Neuronal stem cell (in vitro differentiated cells): ENCODE results near the gene CD83.
A peak's percentile ranks its signal among the peaks of the same experiment; 100 is the strongest.

ENCODE experiments used
- DNase-seq: peaks from one replicate; pipeline ENCODE4 v3.0.0-alpha.2; 2013; ENCODE audit warnings: low spot score
- H2AFZ ChIP-seq: one replicate; pipeline ENCODE4 v1.6.1; 2013; ENCODE audit warnings: mild to moderate bottlenecking, low read length, inconsistent platforms
- H2AK5ac ChIP-seq: 2 replicates; pipeline ENCODE4 v1.6.1; 2013; ENCODE audit warnings: low read depth, mild to moderate bottlenecking, inconsistent platforms, low read length, moderate library complexity, mixed read lengths
- H2BK120ac ChIP-seq: 2 replicates; pipeline ENCODE4 v1.6.1; 2013; ENCODE audit warnings: low read depth, mild to moderate bottlenecking, inconsistent platforms, low read length, moderate library complexity, mixed read lengths
- H2BK12ac ChIP-seq: one replicate; pipeline ENCODE4 v1.6.1; 2013; ENCODE audit warnings: low read length, inconsistent platforms
- H2BK15ac ChIP-seq: 2 replicates; pipeline ENCODE4 v1.6.1; 2013; ENCODE audit warnings: mild to moderate bottlenecking, low read length, inconsistent platforms, mixed read lengths
- H2BK5ac ChIP-seq: one replicate; pipeline ENCODE4 v1.6.1; 2013; ENCODE audit warnings: inconsistent platforms, mild to moderate bottlenecking, low read length, moderate library complexity
- H3K14ac ChIP-seq: one replicate; pipeline ENCODE4 v1.6.1; 2013; ENCODE audit warnings: low read length, inconsistent platforms
- H3K18ac ChIP-seq: 2 replicates; pipeline ENCODE4 v1.6.1; 2013; ENCODE audit warnings: low read length, inconsistent platforms
- H3K23ac ChIP-seq: 2 replicates; pipeline ENCODE4 v1.6.1; 2013; ENCODE audit warnings: low read depth, mild to moderate bottlenecking, mixed read lengths, low read length, inconsistent platforms; ENCODE audit not compliant: poor library complexity
- H3K27ac ChIP-seq: replicated peaks from 3 replicates; pipeline ENCODE4 v1.5.1; 2013; ENCODE audit warnings: low read length, inconsistent platforms
- H3K27me3 ChIP-seq, 3 experiments: 2 replicates each; pipeline ENCODE4 v1.6.1; 2013; ENCODE audit warnings: low read length in 3 of 3, mild to moderate bottlenecking in 2 of 3, inconsistent platforms in 1 of 3, low read depth in 1 of 3, mixed read lengths in 1 of 3, moderate library complexity in 1 of 3; ENCODE audit not compliant: control insufficient read depth in 3 of 3, insufficient read depth in 3 of 3
- H3K36me3 ChIP-seq, 2 donors: replicated peaks in 1 of 2; 2 replicates each; pipeline ENCODE4 v1.6.1; 2013; ENCODE audit warnings: low read length in 2 of 2; ENCODE audit not compliant: control insufficient read depth in 2 of 2, insufficient read depth in 2 of 2
- H3K4ac ChIP-seq: 2 replicates; pipeline ENCODE4 v1.6.1; 2013; ENCODE audit warnings: inconsistent platforms, mild to moderate bottlenecking, low read length, moderate library complexity
- H3K4me1 ChIP-seq, 2 donors: 1 replicate in 1 of 2; 2 replicates in 1 of 2; pipeline ENCODE4 v1.6.1; 2013; ENCODE audit warnings: low read length in 2 of 2, low read depth in 1 of 2; ENCODE audit not compliant: control insufficient read depth in 2 of 2, insufficient read depth in 1 of 2
- H3K4me2 ChIP-seq: one replicate; pipeline ENCODE4 v1.6.1; 2013; ENCODE audit warnings: mild to moderate bottlenecking, low read length, inconsistent platforms; ENCODE audit not compliant: insufficient read depth, poor library complexity, severe bottlenecking
- H3K4me3 ChIP-seq, 2 donors: 2 replicates each; pipeline ENCODE4 v1.5.1; 2013; ENCODE audit warnings: low read length in 2 of 2, mild to moderate bottlenecking in 2 of 2, inconsistent platforms in 1 of 2, moderate library complexity in 1 of 2
- H3K79me1 ChIP-seq: one replicate; pipeline ENCODE4 v1.6.1; 2013; ENCODE audit warnings: low read depth, mild to moderate bottlenecking, inconsistent platforms, low read length, moderate library complexity
- H3K9ac ChIP-seq: one replicate; pipeline ENCODE4 v1.6.1; 2013; ENCODE audit warnings: mild to moderate bottlenecking, low read depth, low read length, inconsistent platforms; ENCODE audit not compliant: poor library complexity
- H3K9me3 ChIP-seq, 2 donors: replicated peaks in 1 of 2; 2 replicates each; pipeline versions ENCODE3 to v1.6.1; 2013; ENCODE audit warnings: low read length in 2 of 2, mild to moderate bottlenecking in 2 of 2, inconsistent platforms in 1 of 2, low read depth in 1 of 2, mixed read lengths in 1 of 2, moderate library complexity in 1 of 2; ENCODE audit not compliant: control insufficient read depth in 2 of 2, insufficient read depth in 1 of 2
- H4K8ac ChIP-seq: one replicate; pipeline ENCODE4 v1.6.1; 2013; ENCODE audit warnings: low read depth, mild to moderate bottlenecking, inconsistent platforms, low read length, moderate library complexity
- H4K91ac ChIP-seq: one replicate; pipeline ENCODE4 v1.6.1; 2013; ENCODE audit warnings: low read length, low read depth, mild to moderate bottlenecking, inconsistent platforms; ENCODE audit not compliant: poor library complexity
- WGBS, 2 donors: extraction: QIAGEN DNeasy Blood & Tissue Kit; methylation state at CpG; one replicate each; pipeline ENCODE4 v1.1.7; 2013; ENCODE audit warnings: missing lambda C conversion rate in 2 of 2, mixed read lengths in 1 of 2; ENCODE audit not compliant: insufficient read length in 2 of 2, insufficient replicate concordance in 1 of 2; ENCODE audit errors: extremely low coverage in 2 of 2; 5-methylcytosine and 5-hydroxymethylcytosine counted together

The CD83 gene

DNA sequence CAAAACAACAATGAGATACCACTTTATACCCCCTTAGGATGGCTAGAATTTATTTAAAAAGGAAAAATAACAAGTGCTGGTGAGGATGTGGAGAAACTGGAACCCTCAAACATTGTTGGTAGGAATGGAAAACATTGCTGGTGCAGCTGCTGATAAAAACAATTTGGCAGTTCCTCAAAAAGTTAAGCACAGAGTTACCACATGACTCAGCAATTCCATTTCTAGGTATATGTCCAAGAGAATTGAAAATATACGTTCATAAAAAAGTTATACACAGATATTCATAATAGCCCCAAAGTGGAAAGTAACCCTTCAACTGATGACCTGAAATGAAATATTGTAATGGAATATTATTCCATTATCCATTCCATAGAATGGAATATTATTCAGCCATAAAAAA is 55.0 kb downstream of the CD83 start:
- H3K4ac ChIP-seq = no peak overlapping the region
- H3K36me3 ChIP-seq = no peaks in the 10 kb centered on the region
- no peak overlapping the region for H2AFZ ChIP-seq
- peaks cover 0 to 5% of the 10 kb centered on the region in 2 donors for H3K4me1 ChIP-seq
- no peak overlapping the region for H2BK15ac ChIP-seq
- H3K9ac ChIP-seq = no peak overlapping the region
- peaks cover 0 to 13% (median 0%) of the 10 kb centered on the region in 3 experiments for H3K27me3 ChIP-seq
- no peak overlapping the region for H2AK5ac ChIP-seq
- no peak overlapping the region for H2BK5ac ChIP-seq
- H2BK12ac ChIP-seq = no peak overlapping the region
- no peaks in the 10 kb centered on the region for H3K79me1 ChIP-seq
- no peak overlapping the region for H3K4me2 ChIP-seq
- H3K9me3 ChIP-seq = peaks cover 6 to 13% of the 10 kb centered on the region in 2 donors
- DNase-seq = no peak
- no peak overlapping the region for H3K23ac ChIP-seq
- H3K14ac ChIP-seq = no peak overlapping the region
- H2BK120ac ChIP-seq = no peak overlapping the region
- no peak overlapping the region for H3K27ac ChIP-seq
- H4K91ac ChIP-seq = no peak overlapping the region
- H3K18ac ChIP-seq = no peak overlapping the region
- no peak overlapping the region for H4K8ac ChIP-seq
- no peak overlapping the region for H3K4me3 ChIP-seq
- no CpG with 5 or more reads among the region's 1 CpG for WGBS, 2 donors

DNA sequence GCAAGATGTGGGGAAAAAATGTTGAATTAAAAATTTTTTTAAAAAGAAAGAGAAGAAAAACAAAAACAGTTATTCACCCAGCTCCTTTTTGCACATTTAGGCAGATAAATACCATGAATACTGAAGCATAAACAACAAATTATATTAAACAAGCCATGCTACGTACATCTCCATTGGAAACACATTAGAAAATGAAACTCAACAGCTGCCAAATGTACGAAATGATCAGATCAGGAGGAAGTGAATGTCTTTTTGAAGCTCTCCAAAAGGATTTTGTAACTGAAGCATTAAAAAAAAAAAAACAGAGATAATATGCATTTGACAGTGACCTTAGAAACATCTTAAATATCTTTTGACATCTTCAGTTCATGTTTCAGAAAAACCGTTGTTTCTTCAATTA is 56.7 kb downstream of the CD83 start:
- H3K18ac ChIP-seq = no peak overlapping the region
- no peak overlapping the region for H3K14ac ChIP-seq
- no peak overlapping the region for H2BK120ac ChIP-seq
- peaks cover 0 to 24% (median 0%) of the 10 kb centered on the region in 3 experiments for H3K27me3 ChIP-seq
- WGBS, 2 donors = no CpG with 5 or more reads among the region's 3 CpGs
- H2BK5ac ChIP-seq = no peak overlapping the region
- no peaks in the 10 kb centered on the region for H3K36me3 ChIP-seq
- H2AFZ ChIP-seq = no peak overlapping the region
- no peak overlapping the region for H3K27ac ChIP-seq
- no peak overlapping the region for H3K9ac ChIP-seq
- no peak overlapping the region for H2BK15ac ChIP-seq
- H3K4ac ChIP-seq = no peak overlapping the region
- H4K8ac ChIP-seq = no peak overlapping the region
- no peak overlapping the region for H3K4me3 ChIP-seq
- H3K4me2 ChIP-seq = no peak overlapping the region
- no peak overlapping the region for H4K91ac ChIP-seq
- DNase-seq = no peak
- H3K9me3 ChIP-seq = peaks cover 3 to 13% of the 10 kb centered on the region in 2 donors
- H2BK12ac ChIP-seq = no peak overlapping the region
- H3K23ac ChIP-seq = no peak overlapping the region
- no peaks in the 10 kb centered on the region for H3K79me1 ChIP-seq
- no peak overlapping the region for H2AK5ac ChIP-seq
- H3K4me1 ChIP-seq = peaks cover 0 to 8% of the 10 kb centered on the region in 2 donors

DNA sequence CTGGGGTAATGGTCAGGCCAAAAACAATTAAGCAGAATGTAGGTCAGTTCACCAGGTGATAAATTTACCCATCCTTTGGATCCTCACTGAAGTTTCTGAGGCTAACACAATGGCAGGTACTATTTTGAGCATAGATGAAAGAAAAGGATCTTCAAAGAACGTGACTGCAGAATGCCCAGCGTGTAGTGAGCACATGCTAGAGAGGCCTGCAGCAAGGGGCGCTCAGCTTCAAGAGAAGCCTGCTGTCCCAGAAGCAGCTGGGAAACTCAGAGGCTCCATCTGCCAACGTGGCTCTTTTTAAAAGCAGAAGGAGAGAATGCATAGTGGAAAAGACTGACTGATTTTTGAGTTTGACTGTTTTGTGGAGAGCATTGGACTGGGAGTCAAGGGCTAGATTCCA is 57.4 kb downstream of the CD83 start:
- DNase-seq = no peak
- H2BK12ac ChIP-seq = no peak overlapping the region
- no peak overlapping the region for H4K8ac ChIP-seq
- no peak overlapping the region for H3K14ac ChIP-seq
- no peak overlapping the region for H2BK120ac ChIP-seq
- H2AFZ ChIP-seq = no peak overlapping the region
- no peaks in the 10 kb centered on the region for H3K36me3 ChIP-seq
- H2BK15ac ChIP-seq = no peak overlapping the region
- peaks cover 0 to 29% (median 0%) of the 10 kb centered on the region in 3 experiments for H3K27me3 ChIP-seq
- H3K27ac ChIP-seq = no peak overlapping the region
- no peak overlapping the region for H4K91ac ChIP-seq
- H3K23ac ChIP-seq = no peak overlapping the region
- WGBS, 2 donors = no CpG with 5 or more reads among the region's 4 CpGs
- H3K9ac ChIP-seq = no peak overlapping the region
- H3K4me3 ChIP-seq = no peak overlapping the region
- peaks cover 0 to 8% of the 10 kb centered on the region in 2 donors for H3K4me1 ChIP-seq
- no peak overlapping the region for H2AK5ac ChIP-seq
- H2BK5ac ChIP-seq = no peak overlapping the region
- H3K9me3 ChIP-seq = peaks cover 0 to 8% of the 10 kb centered on the region in 2 donors
- no peak overlapping the region for H3K4ac ChIP-seq
- H3K79me1 ChIP-seq = no peaks in the 10 kb centered on the region
- H3K18ac ChIP-seq = no peak overlapping the region
- no peak overlapping the region for H3K4me2 ChIP-seq

DNA sequence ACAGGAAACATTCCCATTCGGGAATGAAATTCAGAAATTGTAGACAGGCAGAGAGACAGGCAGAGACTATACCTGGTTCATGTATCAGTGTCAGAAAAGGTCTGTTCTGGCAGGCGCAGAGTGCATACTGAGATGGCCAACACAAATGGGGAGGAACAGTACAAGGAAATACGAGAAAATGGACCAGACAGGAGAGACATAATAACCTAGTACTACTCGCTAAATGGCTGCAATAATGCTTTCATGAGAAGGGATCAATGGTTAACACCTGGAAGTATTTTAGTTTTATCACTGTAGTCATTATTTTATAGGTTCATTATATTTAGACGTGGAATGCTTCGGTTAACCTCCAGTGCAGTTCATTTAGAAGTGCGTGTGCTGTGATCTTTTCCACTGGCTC is 58.9 kb downstream of the CD83 start:
- Histone ChIP-seq H3K9me3 (peaks cover 0 to 4% of the 10 kb centered on the region in 2 donors), H3K9ac (no peak overlapping the region), H2BK12ac (no peak overlapping the region), H3K36me3 (no peaks in the 10 kb centered on the region), H2BK120ac (no peak overlapping the region), H3K4me3 (no peak overlapping the region), H3K27ac (no peak overlapping the region), H2AK5ac (no peak overlapping the region), H2BK15ac (peak overlapping the region; percentile 43), H3K23ac (no peak overlapping the region), H3K18ac (no peak overlapping the region), H2BK5ac (no peak overlapping the region), H3K4ac (no peak overlapping the region), H2AFZ (no peak overlapping the region), H3K4me2 (no peak overlapping the region), H3K79me1 (no peaks in the 10 kb centered on the region), H3K4me1 (peaks cover 0 to 8% of the 10 kb centered on the region in 2 donors), H3K14ac (no peak overlapping the region), H3K27me3 (peaks cover 0 to 29% (median 0%) of the 10 kb centered on the region in 3 experiments), H4K91ac (no peak overlapping the region), H4K8ac (no peak overlapping the region)
- WGBS, 2 donors = no CpG with 5 or more reads among the region's 7 CpGs
- DNase-seq = no peak
